H9 (cell line): Measurements from ENCODE around the gene GDPD4. TPM values are rescaled to one million over a fixed set of nuclear protein-coding genes. Genes with fewer than 3 reads are reported as not detected.
A peak's percentile ranks its signal among the peaks of the same experiment; 100 is the strongest.

Experiments
- DNase-seq: peaks from one replicate; pipeline ENCODE4 v3.0.0-alpha.2; 2017
- H2AFZ ChIP-seq: one replicate; pipeline ENCODE4 v1.6.1; 2013; ENCODE audit warnings: mild to moderate bottlenecking, low read length, control low read depth, moderate library complexity
- H2AK5ac ChIP-seq: 2 replicates; pipeline ENCODE4 v1.6.1; 2013; ENCODE audit warnings: low read length, control low read depth, mixed read lengths; ENCODE audit not compliant: insufficient read length
- H2BK120ac ChIP-seq: one replicate; pipeline ENCODE4 v1.6.1; 2013; ENCODE audit warnings: low read depth, mild to moderate bottlenecking, low read length, control low read depth, inconsistent platforms; ENCODE audit not compliant: poor library complexity, severe bottlenecking
- H2BK12ac ChIP-seq: 2 replicates; pipeline ENCODE4 v1.6.1; 2013; ENCODE audit warnings: low read length, control low read depth, mixed read lengths, low read depth; ENCODE audit not compliant: insufficient read length
- H2BK15ac ChIP-seq: 2 replicates; pipeline ENCODE4 v1.6.1; 2013; ENCODE audit warnings: low read depth, low read length, control low read depth
- H2BK20ac ChIP-seq: one replicate; pipeline ENCODE4 v1.6.1; 2013; ENCODE audit warnings: low read depth, mild to moderate bottlenecking, low read length, control low read depth, inconsistent platforms; ENCODE audit not compliant: poor library complexity, severe bottlenecking
- H2BK5ac ChIP-seq: 2 replicates; pipeline ENCODE4 v1.6.1; 2013; ENCODE audit warnings: low read length, control low read depth, mixed read lengths; ENCODE audit not compliant: insufficient read length
- H3K14ac ChIP-seq: 2 replicates; pipeline ENCODE4 v1.6.1; 2013; ENCODE audit warnings: low read length, control low read depth; ENCODE audit not compliant: insufficient read depth
- H3K18ac ChIP-seq: 2 replicates; pipeline ENCODE4 v1.6.1; 2013; ENCODE audit warnings: low read depth, mild to moderate bottlenecking, mixed read lengths, low read length, control low read depth; ENCODE audit not compliant: insufficient read length
- H3K23ac ChIP-seq: 2 replicates; pipeline ENCODE4 v1.6.1; 2013; ENCODE audit warnings: low read length, control low read depth, mixed read lengths, low read depth; ENCODE audit not compliant: insufficient read length
- H3K23me2 ChIP-seq: 2 replicates; pipeline ENCODE4 v1.6.1; 2013; ENCODE audit warnings: low read depth, mild to moderate bottlenecking, mixed read lengths, low read length, control low read depth; ENCODE audit not compliant: insufficient read length, poor library complexity, severe bottlenecking
- H3K27ac ChIP-seq: 2 replicates; pipeline ENCODE4 v1.5.1; 2013; ENCODE audit warnings: low read length, control low read depth, mixed read lengths, low read depth; ENCODE audit not compliant: insufficient read length
- H3K27me3 ChIP-seq: 2 replicates; pipeline ENCODE4 v1.6.1; 2013; ENCODE audit warnings: low read length, control low read depth, inconsistent platforms; ENCODE audit not compliant: insufficient read depth
- H3K4ac ChIP-seq: 2 replicates; pipeline ENCODE4 v1.6.1; 2013; ENCODE audit warnings: low read depth, mild to moderate bottlenecking, control low read depth, inconsistent platforms, low read length, moderate library complexity
- H3K4me1 ChIP-seq: 2 replicates; pipeline ENCODE4 v1.6.1; 2013; ENCODE audit warnings: low read length, control low read depth, inconsistent platforms; ENCODE audit not compliant: insufficient read depth
- H3K4me2 ChIP-seq: 2 replicates; pipeline ENCODE4 v1.6.1; 2013; ENCODE audit warnings: low read length, control low read depth, mixed read lengths; ENCODE audit not compliant: insufficient read length, insufficient read depth
- H3K56ac ChIP-seq: 2 replicates; pipeline ENCODE4 v1.6.1; 2013; ENCODE audit warnings: low read depth, mild to moderate bottlenecking, mixed read lengths, low read length, control low read depth; ENCODE audit not compliant: insufficient read length
- H3K79me1 ChIP-seq: 2 replicates; pipeline ENCODE4 v1.6.1; 2013; ENCODE audit warnings: low read depth, mild to moderate bottlenecking, moderate library complexity, low read length, control low read depth, inconsistent platforms; ENCODE audit not compliant: insufficient read depth, poor library complexity, severe bottlenecking
- H3K79me2 ChIP-seq: 2 replicates; pipeline ENCODE4 v1.6.1; 2013; ENCODE audit warnings: low read length, control low read depth, inconsistent platforms; ENCODE audit not compliant: insufficient read depth
- H3K9ac ChIP-seq: 2 replicates; pipeline ENCODE4 v1.6.1; 2013; ENCODE audit warnings: low read length, control low read depth, mixed read lengths; ENCODE audit not compliant: insufficient read length; ENCODE audit errors: extremely low read depth
- H3K9me3 ChIP-seq: one replicate; pipeline ENCODE4 v1.6.1; 2013; ENCODE audit warnings: low read depth, low read length, inconsistent platforms; ENCODE audit not compliant: control insufficient read depth
- H3T11ph ChIP-seq: one replicate; pipeline ENCODE4 v1.6.1; 2013; ENCODE audit warnings: mild to moderate bottlenecking, low read length, control low read depth, inconsistent platforms
- H4K20me1 ChIP-seq: one replicate; pipeline ENCODE4 v1.6.1; 2013; ENCODE audit not compliant: control insufficient read depth, insufficient read length, insufficient read depth
- H4K5ac ChIP-seq: 2 replicates; pipeline ENCODE4 v1.6.1; 2013; ENCODE audit warnings: low read depth, mild to moderate bottlenecking, mixed read lengths, low read length, control low read depth; ENCODE audit not compliant: insufficient read length
- H4K8ac ChIP-seq: replicated peaks from 2 replicates; pipeline ENCODE4 v1.6.1; 2013; ENCODE audit warnings: low read length, control low read depth, mixed read lengths, low read depth; ENCODE audit not compliant: insufficient read length
- H4K91ac ChIP-seq: 2 replicates; pipeline ENCODE4 v1.6.1; 2013; ENCODE audit warnings: low read depth, mild to moderate bottlenecking, moderate library complexity, mixed read lengths, low read length, control low read depth; ENCODE audit not compliant: insufficient read length
- H3K27ac Mint-ChIP-seq, 3 experiments: 2 replicates in 2 of 3; 3 replicates in 1 of 3; pipeline ENCODE4 v1.8.0; 2020 to 2021; ENCODE audit warnings: mixed read lengths in 3 of 3, mild to moderate bottlenecking in 1 of 3, moderate library complexity in 1 of 3
- H3K27me3 Mint-ChIP-seq: 2 replicates; pipeline ENCODE4 v1.8.0; 2021; ENCODE audit warnings: low read depth, mild to moderate bottlenecking, moderate library complexity, mixed read lengths
- H3K36me3 Mint-ChIP-seq, 3 experiments: 2 replicates in 2 of 3; 3 replicates in 1 of 3; pipeline ENCODE4 v1.8.0; 2020 to 2021; ENCODE audit warnings: low read depth in 3 of 3, mixed read lengths in 3 of 3; ENCODE audit not compliant: insufficient read depth in 1 of 3
- H3K4me1 Mint-ChIP-seq, 2 experiments: 2 replicates each; pipeline ENCODE4 v1.8.0; 2020; ENCODE audit warnings: mixed read lengths in 2 of 2
- H3K4me3 Mint-ChIP-seq, 2 experiments: 2 replicates in 1 of 2; 3 replicates in 1 of 2; pipeline ENCODE4 v1.8.0; 2020 to 2021; ENCODE audit warnings: mild to moderate bottlenecking in 2 of 2, mixed read lengths in 2 of 2, moderate library complexity in 1 of 2
- H3K9me3 Mint-ChIP-seq, 2 experiments: 2 replicates in 1 of 2; 3 replicates in 1 of 2; pipeline ENCODE4 v1.8.0; 2020; ENCODE audit warnings: mild to moderate bottlenecking in 2 of 2, mixed read lengths in 2 of 2, moderate library complexity in 1 of 2
- WGBS: extraction: QIAGEN DNeasy Blood & Tissue Kit; methylation state at CpG from one replicate; pipeline ENCODE4 v1.1.7; 2013; ENCODE audit warnings: missing lambda C conversion rate, low lambda C conversion rate, mixed read lengths; ENCODE audit not compliant: insufficient read length; ENCODE audit errors: extremely low coverage; 5-methylcytosine and 5-hydroxymethylcytosine counted together
- total RNA-seq: library from RNA; stranded (reverse); gene quantifications from 2 replicates; pipeline ENCODE4 v1.2.1, GENCODE V29; 2021
- TF ChIP-seq, protein P1 (sequence below): fragments of 200-600 bp; sonication (generic); conservative IDR thresholded peaks from 3 replicates; pipeline ENCODE4 v1.8.0; 2021; ENCODE audit warnings: antibody characterized with exemption, mild to moderate bottlenecking

Gene GDPD4
- total RNA-seq, 1 experiment from 2014 or later, result not detected

DNA sequence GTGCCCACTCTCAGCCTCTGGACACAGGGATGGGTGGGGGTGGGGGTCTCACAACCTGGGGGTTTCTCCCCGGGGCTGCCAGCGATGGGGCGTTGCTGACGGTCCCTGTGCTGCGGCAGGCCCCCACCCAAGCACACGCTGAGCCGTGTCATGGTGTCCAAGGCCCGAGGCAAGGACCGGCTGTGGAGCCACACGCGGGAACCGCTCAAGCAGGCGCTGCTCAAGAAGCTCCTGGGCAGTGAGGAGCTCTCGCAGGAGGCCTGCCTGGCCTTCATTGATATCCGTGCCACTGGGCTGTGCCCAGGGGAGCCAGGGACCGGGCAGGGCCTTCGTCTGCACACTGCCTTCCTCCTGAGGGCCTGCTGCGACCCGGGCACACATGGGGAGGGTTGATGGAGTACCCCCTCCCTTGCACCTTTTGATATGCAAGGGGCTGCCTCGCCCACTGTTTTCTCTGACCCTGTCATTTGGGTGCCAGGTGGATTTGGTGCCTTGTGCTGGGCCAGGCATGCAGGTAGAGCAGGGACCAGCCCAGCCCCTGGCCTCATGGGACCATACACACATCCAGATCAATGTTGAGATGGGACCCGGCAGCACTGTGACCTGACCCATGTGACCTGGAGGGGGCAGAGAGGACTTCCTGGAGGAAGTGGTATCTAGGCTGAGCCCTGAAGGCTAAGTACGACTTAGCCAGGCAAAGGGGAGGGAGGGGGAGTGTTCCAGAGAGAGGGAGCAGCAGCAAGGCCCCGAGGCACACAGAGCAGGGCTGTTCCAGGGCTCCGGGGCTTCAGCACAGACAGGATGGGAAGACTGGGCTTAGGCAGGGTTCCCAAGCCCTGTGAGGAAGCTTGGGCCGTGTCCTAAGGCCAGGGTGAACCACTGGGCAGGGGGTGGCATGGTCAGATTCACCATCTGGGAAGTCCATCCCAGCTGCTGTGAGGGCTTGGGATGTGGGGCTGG, 98.3 kb downstream of the GDPD4 start:
- Histone ChIP-seq H3K9ac (no peak overlapping the region), H4K91ac (no peak overlapping the region), H3K9me3 (no peaks in the 10 kb centered on the region), H2BK120ac (no peak overlapping the region), H2BK12ac (no peak overlapping the region), H2AK5ac (no peak overlapping the region), H3K23me2 (no peaks in the 10 kb centered on the region), H2AFZ (no peak overlapping the region), H3K23ac (no peak overlapping the region), H4K20me1 (no peaks in the 10 kb centered on the region), H2BK5ac (no peak overlapping the region), H2BK20ac (no peak overlapping the region), H2BK15ac (no peak overlapping the region), H3K14ac (no peak overlapping the region), H3K27ac (no peak overlapping the region), H4K5ac (no peak overlapping the region), H3K79me1 (no peaks in the 10 kb centered on the region), H3K18ac (no peak overlapping the region), H3T11ph (no peak overlapping the region), H3K56ac (no peak overlapping the region), H3K79me2 (no peaks in the 10 kb centered on the region), H3K4me2 (no peak overlapping the region), H3K4me1 (no peaks in the 10 kb centered on the region), H3K27me3 (no peaks in the 10 kb centered on the region), H3K4ac (no peak overlapping the region), H4K8ac (no peak overlapping the region)
- TF ChIP-seq, protein P1, sequence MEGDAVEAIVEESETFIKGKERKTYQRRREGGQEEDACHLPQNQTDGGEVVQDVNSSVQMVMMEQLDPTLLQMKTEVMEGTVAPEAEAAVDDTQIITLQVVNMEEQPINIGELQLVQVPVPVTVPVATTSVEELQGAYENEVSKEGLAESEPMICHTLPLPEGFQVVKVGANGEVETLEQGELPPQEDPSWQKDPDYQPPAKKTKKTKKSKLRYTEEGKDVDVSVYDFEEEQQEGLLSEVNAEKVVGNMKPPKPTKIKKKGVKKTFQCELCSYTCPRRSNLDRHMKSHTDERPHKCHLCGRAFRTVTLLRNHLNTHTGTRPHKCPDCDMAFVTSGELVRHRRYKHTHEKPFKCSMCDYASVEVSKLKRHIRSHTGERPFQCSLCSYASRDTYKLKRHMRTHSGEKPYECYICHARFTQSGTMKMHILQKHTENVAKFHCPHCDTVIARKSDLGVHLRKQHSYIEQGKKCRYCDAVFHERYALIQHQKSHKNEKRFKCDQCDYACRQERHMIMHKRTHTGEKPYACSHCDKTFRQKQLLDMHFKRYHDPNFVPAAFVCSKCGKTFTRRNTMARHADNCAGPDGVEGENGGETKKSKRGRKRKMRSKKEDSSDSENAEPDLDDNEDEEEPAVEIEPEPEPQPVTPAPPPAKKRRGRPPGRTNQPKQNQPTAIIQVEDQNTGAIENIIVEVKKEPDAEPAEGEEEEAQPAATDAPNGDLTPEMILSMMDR, result no peak
- peak; percentile 28 for DNase-seq
- Mint-ChIP-seq H3K27ac (peak overlapping the region in 2 of 3 experiments; percentile 28 to 88; a peak in 3 of 7 replicates), H3K4me1 (peaks cover 0 to 5% of the 10 kb centered on the region in 2 experiments; a peak in 2 of 4 replicates), H3K4me3 (no peak overlapping the region), H3K36me3 (no peaks in the 10 kb centered on the region), H3K9me3 (no peaks in the 10 kb centered on the region), H3K27me3 (peaks cover 1% of the 10 kb centered on the region; the same call in 1 of the 2 replicates)
- no CpG with 5 or more reads among the region's 25 CpGs for WGBS
